HG03460 (cell line): ENCODE data around the gene LRBA.

Experiments used
- ATAC-seq: cut with Tn5 transposase; IDR thresholded peaks from one replicate; pipeline ENCODE4 v1.9.1; 2021; ENCODE audit not compliant: unreplicated experiment

The LRBA gene

DNA sequence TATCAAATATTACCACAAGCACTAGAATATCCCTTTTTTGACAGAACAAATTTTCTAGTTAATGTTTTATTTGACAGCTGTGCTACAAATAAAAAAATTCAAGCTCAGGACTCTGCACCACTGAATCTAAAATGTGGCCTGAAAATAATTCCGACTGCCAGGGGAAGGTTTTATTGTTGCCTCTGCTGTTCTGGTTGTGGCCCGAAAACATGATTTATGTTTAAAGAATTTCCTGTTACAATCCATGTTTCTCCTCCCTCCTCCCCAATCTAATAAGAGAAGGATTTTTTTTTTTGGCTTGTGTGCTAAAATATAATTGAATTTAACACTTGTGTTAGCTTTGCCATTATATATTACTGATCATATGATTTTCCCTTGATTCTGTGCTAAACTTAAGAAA is 709.1 kb downstream of the LRBA start:
- ATAC-seq, result no peak

GRCh38 chr4:150302553-150302952 is 712.5 kb downstream of the LRBA start:
- no peak for ATAC-seq

DNA sequence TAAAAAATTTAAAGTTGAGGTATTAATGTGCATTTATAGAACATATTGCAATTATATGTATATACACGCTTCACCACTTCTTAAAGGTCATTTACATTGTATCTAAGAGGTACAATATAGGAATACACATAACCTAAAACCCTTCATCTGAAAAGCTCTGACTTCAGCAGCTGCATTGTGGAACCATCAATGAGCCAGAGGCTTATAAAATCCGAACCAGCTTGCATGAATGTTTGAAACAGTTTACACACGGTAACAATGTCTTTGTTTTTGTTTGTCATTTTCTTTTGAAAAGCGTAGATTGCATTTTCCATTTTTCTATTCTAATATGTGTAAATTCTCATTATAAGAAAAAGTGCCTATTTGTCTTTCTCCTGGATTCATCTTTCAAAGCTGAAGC is 715.3 kb downstream of the LRBA start:
- no peak for ATAC-seq

GRCh38 chr4:150297861-150298474 is 717.1 kb downstream of the LRBA start:
- ATAC-seq, result no peak

- ATAC-seq, result no peak
These were observed 725.2 kb downstream of the LRBA start for GRCh38 chr4:150289881-150290280.

- no peak for ATAC-seq
These were observed 725.9 kb downstream of the LRBA start for GRCh38 chr4:150289198-150289597.

- no peak for ATAC-seq
These were observed 728.4 kb downstream of the LRBA start for GRCh38 chr4:150286656-150287055.

DNA sequence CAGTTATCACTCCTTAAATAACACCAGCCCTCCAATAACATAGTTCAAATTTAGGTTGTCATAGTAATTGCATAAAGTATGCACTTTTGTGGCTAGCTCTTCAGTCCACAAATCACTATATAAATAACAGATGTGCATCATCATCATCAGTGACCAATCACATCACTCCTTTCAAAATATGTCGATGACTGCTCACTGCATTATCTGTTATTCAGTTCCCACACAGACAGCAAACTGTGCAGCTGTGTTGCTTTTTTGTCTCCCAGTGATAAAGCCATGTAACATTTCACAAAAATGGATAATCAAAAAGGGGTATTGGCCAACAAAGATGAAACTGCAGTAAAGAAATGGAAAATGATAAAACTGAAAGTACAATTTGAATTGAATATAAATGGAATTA is 731.4 kb downstream of the LRBA start:
- ATAC-seq, result no peak

DNA sequence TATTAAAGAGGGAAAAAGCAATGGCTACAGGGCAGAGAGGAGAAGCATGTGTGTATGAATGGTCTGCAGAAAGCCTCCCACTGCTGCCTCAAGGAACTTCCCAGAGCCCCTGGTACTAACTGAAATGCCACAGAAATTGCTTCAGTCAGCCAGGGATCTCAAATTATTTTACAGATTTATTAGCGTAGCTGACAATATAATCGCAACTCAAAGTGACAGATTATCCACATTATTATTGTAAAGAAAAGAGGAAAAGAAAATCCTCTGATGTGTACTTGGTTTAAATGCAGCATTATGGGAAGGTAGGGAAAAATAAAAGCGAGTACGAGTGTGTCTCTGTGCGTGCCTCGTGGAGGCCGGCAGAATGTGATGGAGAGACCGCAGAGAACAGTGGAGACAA is 734.1 kb downstream of the LRBA start:
- ATAC-seq, result no peak

DNA sequence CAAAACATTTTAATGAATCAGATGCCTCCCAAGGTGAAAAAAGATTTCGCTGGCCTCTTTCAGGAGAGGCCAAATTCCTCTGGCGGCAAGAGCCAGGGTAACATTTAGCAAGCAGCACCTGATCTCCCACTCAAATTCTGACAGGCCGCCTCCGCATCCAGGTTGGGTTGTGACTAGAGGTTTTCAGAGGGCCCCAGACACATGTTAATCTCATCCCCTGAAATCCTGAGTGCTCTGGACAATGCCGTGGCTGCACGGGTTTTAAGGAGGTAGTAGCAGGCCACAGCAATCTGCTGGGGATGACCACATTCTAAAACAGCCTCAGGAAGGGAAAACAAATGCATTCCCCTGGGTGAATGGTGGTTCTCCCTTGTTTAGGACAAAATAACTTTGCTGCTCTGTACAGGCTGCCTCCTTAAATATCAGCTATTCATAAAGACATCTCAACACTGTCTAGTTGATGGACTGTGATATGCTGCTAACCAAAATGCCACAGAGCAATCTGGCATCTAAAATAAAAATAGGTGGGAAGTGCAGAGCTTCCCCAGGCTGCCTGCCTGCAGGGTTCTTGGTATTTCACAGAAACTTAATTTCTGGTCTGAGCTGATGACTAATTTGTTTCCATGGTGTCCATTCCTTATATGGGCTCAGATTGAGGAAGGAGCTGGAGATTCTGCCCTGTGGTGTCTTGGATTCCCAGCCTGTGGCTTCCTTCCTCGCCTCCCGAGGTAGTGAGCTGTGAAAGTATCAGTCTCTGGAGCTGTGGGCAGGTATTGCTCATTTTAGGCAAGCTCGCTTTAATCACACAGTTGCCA is 734.8 kb downstream of the LRBA start:
- ATAC-seq, result no peak

DNA sequence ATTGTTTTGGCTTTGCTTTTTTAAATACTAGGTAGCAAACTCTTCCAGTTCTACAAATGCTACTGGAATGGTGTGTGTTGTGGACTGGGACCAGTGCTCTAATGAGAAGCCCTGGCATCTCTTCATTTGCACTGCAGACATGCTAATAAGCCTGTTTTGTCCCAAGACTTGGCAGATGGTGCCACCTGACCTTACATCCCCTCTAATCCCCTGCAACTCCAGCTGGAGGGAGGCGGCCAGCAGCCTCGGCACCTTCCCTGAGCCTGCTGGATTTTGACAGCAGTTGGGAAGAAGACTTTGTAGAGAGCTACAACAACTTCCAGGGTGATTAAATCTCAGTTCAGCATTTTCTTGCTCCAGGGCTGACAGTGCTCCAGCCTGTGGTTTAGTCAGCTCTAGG is 736.9 kb downstream of the LRBA start:
- ATAC-seq, result no peak

DNA sequence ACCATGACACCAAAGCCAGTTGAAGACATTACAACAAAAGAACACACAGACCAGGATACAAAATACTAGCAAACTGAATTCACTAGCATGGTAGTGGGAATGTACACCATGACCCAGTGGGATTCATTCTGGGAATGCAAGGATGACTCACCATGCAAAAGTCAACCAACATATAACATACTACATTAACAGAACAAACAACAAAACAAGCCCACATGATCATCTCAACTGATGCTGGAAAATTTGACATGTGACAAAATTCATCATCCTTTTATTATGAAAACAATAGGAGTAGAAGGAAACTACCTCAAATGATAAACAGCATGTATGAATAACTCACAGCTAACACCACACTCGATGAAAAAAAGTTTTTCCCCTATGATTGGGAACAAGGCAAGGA is 746.6 kb downstream of the LRBA start:
- ATAC-seq, result no peak

- no peak for ATAC-seq
These were observed 749.3 kb downstream of the LRBA start for GRCh38 chr4:150265806-150266205.

DNA sequence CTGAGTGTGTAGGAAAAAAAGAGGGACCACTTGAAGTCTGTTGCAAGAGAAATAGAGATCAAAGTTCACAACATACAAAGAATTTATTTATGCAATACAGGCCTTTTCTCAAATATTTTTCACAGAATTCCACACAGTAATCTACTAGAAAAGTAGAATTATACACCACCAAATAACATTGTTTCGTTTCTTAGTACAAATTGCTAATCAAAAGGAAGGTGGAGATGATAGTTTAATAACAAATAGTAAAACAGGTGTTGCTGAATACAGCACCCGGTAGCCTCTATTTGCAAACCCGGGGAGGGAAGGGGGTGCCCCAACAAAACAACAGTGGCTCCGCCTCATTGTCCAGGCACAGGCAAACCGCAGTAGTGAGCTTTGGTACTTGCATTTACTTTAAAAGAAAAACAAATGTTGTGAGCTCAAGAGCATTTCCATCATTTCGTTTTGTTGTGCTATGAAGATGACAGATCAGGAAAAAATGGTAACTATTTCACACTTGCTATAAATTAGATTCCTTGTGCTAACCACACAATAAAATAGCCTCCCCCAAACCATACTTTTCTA is 750.4 kb downstream of the LRBA start:
- no peak for ATAC-seq

DNA sequence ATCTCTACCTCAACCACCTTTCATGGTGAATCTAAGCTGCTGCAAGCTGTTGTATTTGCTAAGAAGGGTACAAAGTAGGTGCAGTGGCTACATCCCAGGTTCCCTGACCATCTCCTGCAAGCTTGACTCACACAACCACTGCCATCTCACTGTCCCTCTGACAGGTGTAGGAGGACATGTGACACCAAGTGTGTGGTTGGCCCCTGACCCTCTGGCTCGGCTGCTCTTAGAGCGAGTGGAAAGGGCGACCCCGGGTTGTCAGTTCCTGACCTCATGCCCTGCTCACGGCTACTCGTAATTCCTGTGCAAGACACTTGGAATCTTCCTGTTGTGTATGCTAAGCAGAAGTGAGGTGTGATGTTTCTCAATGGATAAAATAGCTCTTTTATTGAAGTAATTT is 752.5 kb downstream of the LRBA start:
- ATAC-seq, result no peak

GRCh38 chr4:150261571-150261970 is 753.5 kb downstream of the LRBA start:
- ATAC-seq, result no peak

DNA sequence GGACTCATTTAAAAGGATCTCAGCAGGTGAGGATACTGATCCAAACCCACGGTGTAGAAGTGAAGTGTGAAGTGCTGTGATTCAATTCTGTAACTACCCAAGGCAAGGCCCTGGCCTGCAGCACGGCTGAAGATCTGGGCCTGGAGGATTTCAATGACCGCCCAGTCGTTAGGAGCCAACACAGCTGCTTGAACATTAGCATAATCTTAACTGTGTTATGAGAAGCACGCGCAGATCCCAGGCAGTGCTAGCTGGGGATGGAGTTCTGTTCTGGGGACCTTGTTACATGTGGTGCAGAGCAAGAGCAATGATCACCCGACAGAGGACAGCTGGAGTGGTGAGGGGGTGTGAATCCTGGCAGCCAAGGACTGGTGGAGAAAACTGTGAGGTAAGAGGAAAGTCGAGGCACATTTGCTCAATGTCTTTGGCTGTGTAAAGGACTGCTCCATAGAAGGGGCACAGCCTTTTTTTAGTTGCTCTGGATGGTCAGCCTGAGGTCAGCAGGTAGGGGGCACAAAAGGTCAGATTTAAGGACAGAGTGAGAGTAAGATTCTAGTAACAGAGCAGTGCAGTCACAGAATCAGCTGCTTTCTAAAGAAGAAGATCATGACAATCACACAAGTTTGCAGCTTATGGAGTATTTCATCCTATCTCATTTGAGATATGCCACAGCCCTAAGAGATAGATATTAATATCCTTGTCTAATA is 755.1 kb downstream of the LRBA start:
- no peak for ATAC-seq

DNA sequence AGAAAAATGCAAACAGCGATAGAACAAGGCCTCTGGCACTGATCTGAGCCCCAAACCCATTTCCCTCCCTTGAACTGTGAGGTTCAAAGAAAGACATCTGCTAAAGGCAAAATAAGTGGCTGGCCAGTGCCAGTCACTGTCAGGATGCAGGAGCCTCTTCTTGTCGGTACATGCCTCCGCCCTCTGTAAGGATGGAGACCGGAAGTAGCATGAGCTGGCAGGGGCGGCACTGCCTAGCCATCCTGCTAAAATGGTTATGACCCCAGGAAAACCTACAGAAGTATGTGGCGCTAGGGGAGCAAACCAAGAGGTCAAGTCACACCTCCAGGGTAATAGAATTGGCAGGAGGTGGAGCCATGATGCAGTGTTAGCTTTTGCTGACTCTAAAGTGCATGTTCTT is 756.5 kb downstream of the LRBA start:
- no peak for ATAC-seq

DNA sequence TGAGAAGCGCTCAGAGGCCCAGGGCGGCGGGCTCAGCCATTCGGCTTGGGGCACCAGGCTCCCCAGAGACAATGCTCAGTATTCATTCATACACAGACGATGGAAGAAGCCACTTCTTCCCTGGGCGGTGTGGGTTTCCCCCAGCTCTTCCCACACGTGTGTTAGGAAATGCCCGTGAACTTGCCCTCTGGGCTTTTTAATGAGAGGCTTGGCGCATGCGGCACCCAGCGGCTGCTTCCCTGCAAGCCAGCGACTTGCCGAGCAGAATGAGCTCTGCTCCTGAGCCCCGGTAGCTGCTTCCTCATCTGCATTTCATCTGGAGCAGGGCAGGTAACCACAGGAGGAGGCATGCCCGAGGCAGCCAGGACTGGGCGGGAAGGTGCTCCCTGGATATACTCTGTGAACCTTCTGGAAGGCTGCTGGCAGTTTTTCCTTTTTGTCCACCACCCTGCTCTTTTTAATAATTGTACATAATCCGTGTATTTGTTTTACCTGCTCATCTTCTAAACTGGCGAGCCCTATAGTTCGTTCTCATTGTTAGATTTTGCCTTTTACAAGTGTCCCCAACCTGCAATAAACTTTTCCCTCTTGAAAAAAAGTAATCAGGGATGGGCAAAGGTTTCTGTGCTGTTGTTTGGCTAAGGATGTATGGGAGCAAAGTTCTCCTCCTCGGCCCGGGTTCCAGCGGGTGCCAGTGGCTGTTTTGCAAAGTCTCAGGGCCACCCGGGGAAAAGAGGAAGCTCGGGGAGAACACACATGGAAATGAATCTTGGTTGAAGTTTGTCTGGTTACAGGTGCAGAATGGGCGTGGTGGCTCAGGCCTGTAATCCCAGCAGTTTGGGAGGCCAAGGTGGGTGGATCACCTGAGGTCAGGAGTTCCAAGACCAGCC is 758.0 kb downstream of the LRBA start:
- ATAC-seq, result no peak

- no peak for ATAC-seq
These were observed 758.9 kb downstream of the LRBA start for GRCh38 chr4:150256225-150256620.
